OCI-LY7 (cell line): Measurements from ENCODE around the gene NFIA. TPM values are rescaled to one million over a fixed set of nuclear protein-coding genes. Genes with fewer than 3 reads are reported as not detected.

Source experiments
- BruUV-seq: library from RNA; stranded (reverse); fragments of 400-500 nt; replicated peaks from 2 replicates; lab custom pipeline; 2021; lab: Mats Ljungman, UMichigan
- CTCF ChIA-PET: fragments of 300-600 bp; sonication (Branson Sonifier 250); formaldehyde crosslinking; loops from one replicate; lab custom pipeline; 2022; ENCODE audit warnings: antibody characterized with exemption; ENCODE audit not compliant: unreplicated experiment; lab: Charles Lee
- POLR2A ChIA-PET: fragments of 300-600 bp; sonication (Branson Sonifier 250); formaldehyde crosslinking; loops from one replicate; lab custom pipeline; 2022; ENCODE audit warnings: antibody characterized with exemption; lab: Charles Lee
- DNase-seq: peaks from one replicate; pipeline ENCODE4 v3.0.0-alpha.2; 2015; ENCODE audit warnings: low spot score
- H2AFZ ChIP-seq: fragments of 200-600 bp; sonication (generic), shearing (Covaris generic); 2 replicates; pipeline ENCODE4 v1.6.1; 2014; ENCODE audit warnings: mild to moderate bottlenecking, antibody characterized with exemption, low read length, moderate library complexity
- H3K27ac ChIP-seq: fragments of 200-600 bp; sonication (generic); 2 replicates; pipeline ENCODE4 v1.5.1; 2014; ENCODE audit warnings: mixed run types, low read depth, mild to moderate bottlenecking, moderate library complexity, low read length, inconsistent platforms; ENCODE audit not compliant: poor library complexity, severe bottlenecking
- H3K36me3 ChIP-seq: fragments of 200-600 bp; sonication (generic); 2 replicates; pipeline ENCODE4 v1.6.1; 2014; ENCODE audit warnings: mild to moderate bottlenecking, antibody characterized with exemption, low read length, moderate library complexity, mixed read lengths; ENCODE audit not compliant: insufficient read depth
- H3K4me1 ChIP-seq: fragments of 200-600 bp; sonication (generic); 2 replicates; pipeline ENCODE4 v1.5.1; 2014; ENCODE audit warnings: mild to moderate bottlenecking, low read length; ENCODE audit not compliant: insufficient read depth, poor library complexity, severe bottlenecking
- H3K4me2 ChIP-seq: fragments of 200-600 bp; sonication (generic); 2 replicates; pipeline ENCODE4 v1.6.1; 2014; ENCODE audit warnings: mild to moderate bottlenecking, low read length
- H3K4me3 ChIP-seq: fragments of 200-600 bp; sonication (generic); 2 replicates; pipeline ENCODE4 v1.5.1; 2014; ENCODE audit warnings: mild to moderate bottlenecking, low read depth, low read length; ENCODE audit not compliant: poor library complexity, severe bottlenecking
- H3K79me2 ChIP-seq: fragments of 200-600 bp; sonication (generic); 2 replicates; pipeline ENCODE4 v1.6.1; 2016; ENCODE audit warnings: low read depth, mild to moderate bottlenecking, low read length, moderate library complexity, mixed read lengths; ENCODE audit not compliant: insufficient read depth
- H3K9me2 ChIP-seq: fragments of 200-600 bp; sonication (generic); 2 replicates; pipeline ENCODE4 v1.6.1; 2016; ENCODE audit warnings: mild to moderate bottlenecking, low read length, mixed read lengths; ENCODE audit not compliant: insufficient read depth
- H3K9me3 ChIP-seq: fragments of 200-600 bp; sonication (generic); 2 replicates; pipeline ENCODE4 v1.6.1; 2014; ENCODE audit warnings: mild to moderate bottlenecking, mixed run types, low read length, mixed read lengths
- H4K20me1 ChIP-seq: fragments of 200-600 bp; sonication (generic); 2 replicates; pipeline ENCODE4 v1.6.1; 2014; ENCODE audit warnings: mild to moderate bottlenecking, antibody characterized with exemption, low read length, moderate library complexity, mixed read lengths; ENCODE audit not compliant: insufficient read depth
- CTCF ChIP-seq: fragments of 200-600 bp; sonication (generic); conservative IDR thresholded peaks from 2 replicates; pipeline ENCODE4 v1.5.1; 2014; ENCODE audit warnings: mild to moderate bottlenecking, antibody characterized with exemption, low read length, moderate library complexity, mixed read lengths
- EZH2phosphoT487 ChIP-seq: fragments of 200-600 bp; sonication (generic); IDR thresholded peaks from 2 replicates; pipeline ENCODE4 v1.6.1; 2018; ENCODE audit warnings: low read depth, borderline replicate concordance, mild to moderate bottlenecking, mixed run types, antibody characterized with exemption, low read length, moderate library complexity, mixed read lengths
- intact Hi-C: fragments of 100-400 bp; cut with micrococcal nuclease; formaldehyde crosslinking; loops from one replicate; pipeline ENCODE4 v1.10.0; 2022; ENCODE audit not compliant: unreplicated experiment
- total RNA-seq, 2 experiments: library from RNA; depleted of rRNA in 1 of 2; stranded (reverse); fragments of >200 nt in 1 of 2; shearing (Covaris generic) in 1 of 2; gene quantifications; 2 replicates each; pipeline ENCODE4 v1.2.3, GENCODE V29; 2014 to 2022

The NFIA gene
- total RNA-seq, 2 experiments from 2014 or later: 2.8 to 18.8 TPM

GRCh38 chr1:61121631-61122030 is 39.3 kb downstream of the NFIA start:
- DNase-seq: no peak
- ChIA-PET POLR2A (no interaction called here), CTCF (no interaction called here)
- Histone ChIP-seq H4K20me1 (no peaks in the 10 kb centered on the region), H3K9me3 (no peaks in the 10 kb centered on the region), H3K27ac (no peak overlapping the region), H2AFZ (no peak overlapping the region), H3K4me2 (no peak overlapping the region), H3K36me3 (no peaks in the 10 kb centered on the region), H3K4me3 (no peak overlapping the region), H3K79me2 (no peaks in the 10 kb centered on the region), H3K4me1 (no peaks in the 10 kb centered on the region), H3K9me2 (no peaks in the 10 kb centered on the region)
- no TSS peak for BruUV-seq
- no peak for TF ChIP-seq CTCF
- no peak for TF ChIP-seq EZH2phosphoT487
- intact Hi-C loops: no loop called here

GRCh38 chr1:61122389-61122788 is 40.0 kb downstream of the NFIA start:
- no peaks in the 10 kb centered on the region for H4K20me1 ChIP-seq
- H3K9me2 ChIP-seq: no peaks in the 10 kb centered on the region
- no TSS peak for BruUV-seq
- POLR2A ChIA-PET: interaction anchor here (0.7 to 0.9 kb wide), 2 partner anchors 77 to 124 kb away, joined by 3 read pairs; no protein-coding TSS in a partner anchor
- no peaks in the 10 kb centered on the region for H3K4me1 ChIP-seq
- H3K79me2 ChIP-seq: no peaks in the 10 kb centered on the region
- H3K4me2 ChIP-seq: no peak overlapping the region
- DNase-seq: no peak
- no peaks in the 10 kb centered on the region for H3K36me3 ChIP-seq
- TF ChIP-seq CTCF (no peak), EZH2phosphoT487 (no peak)
- CTCF ChIA-PET: no interaction called here
- H3K4me3 ChIP-seq: no peak overlapping the region
- intact Hi-C loops: no loop called here
- H3K27ac ChIP-seq: no peak overlapping the region
- H2AFZ ChIP-seq: no peak overlapping the region
- no peaks in the 10 kb centered on the region for H3K9me3 ChIP-seq

- H3K9me2 ChIP-seq: no peaks in the 10 kb centered on the region
- no peak overlapping the region for H2AFZ ChIP-seq
- H3K4me2 ChIP-seq: no peak overlapping the region
- H3K79me2 ChIP-seq: no peaks in the 10 kb centered on the region
- BruUV-seq: no TSS peak
- ChIA-PET POLR2A (interaction anchor here (0.5 to 0.7 kb wide), 2 partner anchors 74 to 314 kb away, joined by 3 read pairs; no protein-coding TSS in a partner anchor), CTCF (no interaction called here)
- TF ChIP-seq CTCF: no peak
- TF ChIP-seq EZH2phosphoT487: no peak
- no peak for DNase-seq
- no peaks in the 10 kb centered on the region for H3K4me1 ChIP-seq
- no peaks in the 10 kb centered on the region for H3K9me3 ChIP-seq
- H3K36me3 ChIP-seq: no peaks in the 10 kb centered on the region
- H3K4me3 ChIP-seq: no peak overlapping the region
- H3K27ac ChIP-seq: no peak overlapping the region
- intact Hi-C loops: no loop called here
- H4K20me1 ChIP-seq: no peaks in the 10 kb centered on the region
Measured at GRCh38 chr1:61123326-61123725, 41.0 kb downstream of the NFIA start.
